ENCODE data around the gene CD300A. TPM values are rescaled to one million over a fixed set of nuclear protein-coding genes. Genes with fewer than 3 reads are reported as not detected.

Gene CD300A
- total RNA-seq, 1 donor from 2014 or later = 17.5 TPM

DNA sequence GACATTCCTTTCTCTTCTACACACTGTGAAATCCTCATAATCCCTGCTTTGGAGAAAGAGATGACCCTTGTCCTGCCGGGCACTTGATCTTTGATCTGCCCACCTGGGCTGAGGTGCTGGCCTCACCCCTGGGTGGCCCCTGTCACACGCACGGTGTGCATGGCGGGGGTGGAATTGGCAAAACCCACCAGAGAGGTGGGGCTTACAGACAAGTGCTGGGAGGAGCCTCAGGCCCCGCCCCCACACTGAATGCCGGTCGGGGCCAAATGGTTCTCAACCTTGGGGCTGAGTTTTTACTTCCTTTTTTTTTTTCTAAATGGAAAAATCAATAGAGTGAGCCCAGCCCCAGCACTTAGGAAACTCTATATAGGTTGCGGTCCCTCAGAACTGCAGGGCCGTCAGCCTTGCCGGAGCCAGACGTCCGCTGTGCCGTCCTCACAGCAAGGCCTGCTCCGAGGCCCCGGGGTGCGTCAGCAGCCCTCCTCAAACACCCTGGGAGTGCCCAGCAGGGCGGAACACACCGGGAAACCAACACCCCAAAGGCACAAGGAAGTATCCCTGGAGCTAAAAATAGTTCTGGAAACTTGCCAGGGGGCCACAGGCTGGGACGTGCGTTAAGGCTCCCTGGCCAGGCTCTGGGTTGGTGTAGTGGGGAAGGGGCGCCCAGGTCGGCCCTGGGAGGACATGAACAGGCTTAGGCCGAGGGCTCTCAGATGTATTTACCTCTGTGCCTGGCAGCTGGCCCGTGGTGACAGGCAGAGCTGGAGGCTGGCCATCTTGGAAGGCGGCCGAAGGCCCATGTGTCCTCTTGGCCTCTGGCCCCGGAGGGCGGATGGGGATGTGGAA is 23.5 kb upstream of the CD300A start:
- peak; percentile 91 for DNase-seq

DNA sequence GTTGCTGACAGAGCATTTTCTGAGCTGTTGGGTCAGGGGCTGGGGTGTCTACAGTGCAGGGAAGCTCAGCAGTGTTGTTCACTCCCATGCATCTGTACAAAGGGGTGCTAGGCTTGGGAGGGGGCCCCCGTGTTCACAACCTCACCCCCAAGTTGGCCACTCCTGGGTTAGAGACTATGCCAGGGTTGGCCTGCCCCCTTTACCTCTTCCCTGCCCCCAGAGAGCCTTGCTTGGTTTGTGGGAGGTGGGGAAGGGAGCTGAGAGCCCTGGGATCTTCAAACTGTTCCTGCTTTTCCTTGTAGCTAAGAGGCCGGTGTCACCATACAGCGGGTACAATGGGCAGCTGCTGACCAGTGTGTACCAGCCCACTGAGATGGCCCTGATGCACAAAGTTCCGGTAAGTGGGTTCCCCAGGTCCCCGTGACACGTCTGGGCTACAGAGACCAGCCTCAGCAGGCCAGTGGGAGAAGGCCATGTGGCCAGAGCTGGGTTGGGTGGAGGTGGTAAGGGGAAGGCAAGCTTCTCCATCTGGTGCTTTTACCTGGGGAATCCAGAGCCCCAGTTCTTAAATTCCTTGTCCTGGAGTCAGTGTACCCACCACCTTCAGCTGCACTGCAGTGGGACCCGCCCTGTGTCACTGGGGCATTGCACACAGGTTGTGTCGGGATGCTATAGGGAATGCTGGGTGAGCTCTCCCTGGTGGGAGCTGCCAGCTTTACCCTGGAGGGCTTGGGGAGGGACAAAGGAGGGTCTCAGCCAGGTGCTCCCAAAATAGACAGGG is 22.7 kb upstream of the CD300A start:
- no peak for ATAC-seq
- H3K27ac ChIP-seq = peak overlapping the region; percentile 86
- peaks cover 7% of the 10 kb centered on the region for H3K36me3 ChIP-seq
- intact Hi-C loops (cut with DNase I) = no loop called here
- H3K9me3 ChIP-seq = no peaks in the 10 kb centered on the region
- peak overlapping the region; percentile 31 for H3K4me3 ChIP-seq
- H3K4me1 ChIP-seq = peaks cover 53% of the 10 kb centered on the region
- TF ChIP-seq, protein P1, sequence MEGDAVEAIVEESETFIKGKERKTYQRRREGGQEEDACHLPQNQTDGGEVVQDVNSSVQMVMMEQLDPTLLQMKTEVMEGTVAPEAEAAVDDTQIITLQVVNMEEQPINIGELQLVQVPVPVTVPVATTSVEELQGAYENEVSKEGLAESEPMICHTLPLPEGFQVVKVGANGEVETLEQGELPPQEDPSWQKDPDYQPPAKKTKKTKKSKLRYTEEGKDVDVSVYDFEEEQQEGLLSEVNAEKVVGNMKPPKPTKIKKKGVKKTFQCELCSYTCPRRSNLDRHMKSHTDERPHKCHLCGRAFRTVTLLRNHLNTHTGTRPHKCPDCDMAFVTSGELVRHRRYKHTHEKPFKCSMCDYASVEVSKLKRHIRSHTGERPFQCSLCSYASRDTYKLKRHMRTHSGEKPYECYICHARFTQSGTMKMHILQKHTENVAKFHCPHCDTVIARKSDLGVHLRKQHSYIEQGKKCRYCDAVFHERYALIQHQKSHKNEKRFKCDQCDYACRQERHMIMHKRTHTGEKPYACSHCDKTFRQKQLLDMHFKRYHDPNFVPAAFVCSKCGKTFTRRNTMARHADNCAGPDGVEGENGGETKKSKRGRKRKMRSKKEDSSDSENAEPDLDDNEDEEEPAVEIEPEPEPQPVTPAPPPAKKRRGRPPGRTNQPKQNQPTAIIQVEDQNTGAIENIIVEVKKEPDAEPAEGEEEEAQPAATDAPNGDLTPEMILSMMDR (IDR thresholded peaks at IDR 0.05) = no peak
- H3K27me3 ChIP-seq = no peaks in the 10 kb centered on the region
- DNase-seq = no peak

More for the DNA sequence above, 23.5 kb upstream of the CD300A start:
- H3K4me3 ChIP-seq = peak overlapping the region; percentile 31
- H3K36me3 ChIP-seq = peaks cover 7% of the 10 kb centered on the region
- H3K4me1 ChIP-seq = peaks cover 53% of the 10 kb centered on the region
- TF ChIP-seq, protein P1 (IDR thresholded peaks at IDR 0.05) = no peak
- H3K27ac ChIP-seq = peak overlapping the region; percentile 86
- no peaks in the 10 kb centered on the region for H3K9me3 ChIP-seq
- ATAC-seq = peak; percentile 85
- no peaks in the 10 kb centered on the region for H3K27me3 ChIP-seq
- intact Hi-C loops (cut with DNase I) = no loop called here

DNA sequence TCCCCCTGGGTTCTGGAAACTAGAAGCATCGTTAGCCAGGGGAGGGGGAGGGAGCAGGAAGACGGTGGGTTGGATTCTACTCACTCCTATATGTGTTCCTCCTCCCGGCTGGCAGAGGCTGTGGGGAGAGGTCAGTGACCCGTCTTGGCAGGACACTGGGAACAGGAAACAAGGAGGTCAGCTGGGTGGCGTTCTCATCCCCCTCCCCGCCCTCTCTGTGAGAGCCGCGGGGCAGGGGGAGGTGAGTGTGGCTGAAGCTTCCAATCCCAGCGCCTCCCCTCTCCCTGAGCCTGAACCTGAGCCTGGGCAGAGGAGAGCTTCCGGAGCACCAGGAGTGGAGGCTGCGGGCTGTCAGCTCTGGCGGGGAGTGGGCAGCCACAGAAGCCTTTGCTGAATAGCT is 22.0 kb upstream of the CD300A start:
- ATAC-seq = peak; percentile 31
- Histone ChIP-seq H3K4me1 (peaks cover 53% of the 10 kb centered on the region), H3K27me3 (no peaks in the 10 kb centered on the region), H3K9me3 (no peaks in the 10 kb centered on the region), H3K27ac (peak overlapping the region; percentile 86), H3K4me3 (no peak overlapping the region), H3K36me3 (peaks cover 7% of the 10 kb centered on the region)
- TF ChIP-seq, protein P1 (IDR thresholded peaks at IDR 0.05) = no peak
- intact Hi-C loops (cut with DNase I) = no loop called here
- DNase-seq = peak; percentile 70

DNA sequence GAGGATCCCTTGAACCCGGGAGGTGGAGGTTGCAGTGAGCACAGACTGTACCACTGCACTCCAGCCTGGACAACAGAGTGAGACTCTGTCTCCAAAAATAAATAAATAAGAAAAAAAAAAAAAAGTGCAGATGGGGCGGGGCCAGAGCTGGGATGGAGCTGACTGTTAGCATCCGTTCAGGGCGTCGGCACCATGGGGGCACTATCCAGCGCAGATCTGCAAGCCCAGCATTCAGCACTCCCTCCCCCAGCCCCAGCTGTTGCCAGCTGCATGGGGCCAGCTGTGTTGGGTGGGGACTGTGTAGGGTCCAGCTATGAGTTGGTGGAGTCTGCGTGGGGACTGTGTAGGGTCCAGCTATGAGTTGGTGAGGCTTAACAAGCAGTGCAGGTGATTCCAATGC is 21.3 kb upstream of the CD300A start:
- Histone ChIP-seq H3K36me3 (peaks cover 7% of the 10 kb centered on the region), H3K27me3 (no peaks in the 10 kb centered on the region), H3K9me3 (no peaks in the 10 kb centered on the region), H3K27ac (peak overlapping the region; percentile 86), H3K4me1 (peaks cover 53% of the 10 kb centered on the region), H3K4me3 (no peak overlapping the region)
- intact Hi-C loops (cut with DNase I) = no loop called here
- ATAC-seq = no peak
- DNase-seq = no peak
- TF ChIP-seq, protein P1 (IDR thresholded peaks at IDR 0.05) = no peak

DNA sequence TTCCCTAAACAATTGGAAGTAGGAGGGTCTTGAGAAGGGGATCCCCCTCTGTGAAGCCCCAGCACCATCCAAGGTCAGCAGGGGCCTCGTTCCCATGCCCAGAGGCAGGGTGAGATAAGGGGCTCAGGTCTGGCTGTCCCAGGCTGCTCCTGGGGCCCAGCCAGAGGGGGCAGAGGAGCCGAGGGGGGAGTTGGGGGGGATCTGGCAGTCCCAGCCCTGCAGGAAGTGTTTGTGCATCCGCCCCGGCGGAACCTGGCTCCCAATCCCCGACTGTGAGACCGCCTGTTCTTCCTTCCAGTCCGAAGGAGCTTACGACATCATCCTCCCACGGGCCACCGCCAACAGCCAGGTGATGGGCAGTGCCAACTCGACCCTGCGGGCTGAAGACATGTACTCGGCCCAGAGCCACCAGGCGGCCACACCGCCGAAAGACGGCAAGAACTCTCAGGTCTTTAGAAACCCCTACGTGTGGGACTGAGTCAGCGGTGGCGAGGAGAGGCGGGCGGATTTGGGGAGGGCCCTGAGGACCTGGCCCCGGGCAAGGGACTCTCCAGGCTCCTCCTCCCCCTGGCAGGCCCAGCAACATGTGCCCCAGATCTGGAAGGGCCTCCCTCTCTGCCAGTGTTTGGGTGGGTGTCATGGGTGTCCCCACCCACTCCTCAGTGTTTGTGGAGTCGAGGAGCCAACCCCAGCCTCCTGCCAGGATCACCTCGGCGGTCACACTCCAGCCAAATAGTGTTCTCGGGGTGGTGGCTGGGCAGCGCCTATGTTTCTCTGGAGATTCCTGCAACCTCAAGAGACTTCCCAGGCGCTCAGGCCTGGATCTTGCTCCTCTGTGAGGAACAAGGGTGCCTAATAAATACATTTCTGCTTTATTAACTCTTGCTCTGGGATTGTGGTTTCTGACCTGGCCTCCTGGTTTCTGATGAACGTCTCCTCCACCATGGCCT is 19.6 kb upstream of the CD300A start:
- no peaks in the 10 kb centered on the region for H3K9me3 ChIP-seq
- no peaks in the 10 kb centered on the region for H3K27me3 ChIP-seq
- no peak overlapping the region for H3K4me3 ChIP-seq
- peak; percentile 79 for DNase-seq
- peak; percentile 7 for ATAC-seq
- intact Hi-C loops (cut with DNase I) = no loop called here
- H3K4me1 ChIP-seq = peaks cover 50% of the 10 kb centered on the region
- H3K27ac ChIP-seq = peak overlapping the region; percentile 65
- TF ChIP-seq, protein P1 (IDR thresholded peaks at IDR 0.05) = no peak
- no peaks in the 10 kb centered on the region for H3K36me3 ChIP-seq
